SW480 (cell line): ENCODE data around the gene TRIM4.
A peak's percentile ranks its signal among the peaks of the same experiment; 100 is the strongest.
"Not testable (repeated sequence)": the region's sequence is repeated elsewhere in the genome, so short reads cannot be mapped to it uniquely, and the experiment has no call there.

ENCODE experiments used
- DNase-seq: peaks from one replicate; pipeline ENCODE4 v3.0.0-alpha.2; 2016; ENCODE audit warnings: low spot score

The TRIM4 gene

GRCh38 chr7:99920149-99920548 lies 819 bp upstream of the TRIM4 start:
- no peak for DNase-seq

GRCh38 chr7:99919814-99920112 lies 433 bp upstream of the TRIM4 start:
- no peak for DNase-seq

- no peak for DNase-seq
These were observed 8.4 kb downstream of the TRIM4 start for GRCh38 chr7:99910976-99911375.

- no peak for DNase-seq
These were observed 17.7 kb downstream of the TRIM4 start for GRCh38 chr7:99901581-99901980.

- DNase-seq: no peak
These were observed 19.4 kb downstream of the TRIM4 start for GRCh38 chr7:99899830-99900519.

GRCh38 chr7:99898836-99899235 lies 20.5 kb downstream of the TRIM4 start:
- no peak for DNase-seq

- DNase-seq: no peak
These were observed 21.3 kb downstream of the TRIM4 start for GRCh38 chr7:99898023-99898357.

- no peak for DNase-seq
These were observed 21.9 kb downstream of the TRIM4 start for GRCh38 chr7:99897322-99898022.

GRCh38 chr7:99894738-99895137 lies 24.6 kb downstream of the TRIM4 start:
- DNase-seq: no peak

GRCh38 chr7:99893280-99893679 lies 26.1 kb downstream of the TRIM4 start:
- DNase-seq: no peak

GRCh38 chr7:99890348-99890747 lies 29.0 kb downstream of the TRIM4 start:
- not testable (repeated sequence) for DNase-seq

GRCh38 chr7:99888366-99888765 lies 31.0 kb downstream of the TRIM4 start:
- DNase-seq: not testable (repeated sequence)

GRCh38 chr7:99881370-99881769 lies 38.0 kb downstream of the TRIM4 start:
- no peak for DNase-seq

- DNase-seq: no peak
These were observed 42.4 kb downstream of the TRIM4 start, which contains the start of gene OR2AE1 for GRCh38 chr7:99876933-99877332. Gene OR2AE1 (minus strand): TSS chr7:99877033. CDS start chr7:99877033, 0 bp downstream.

GRCh38 chr7:99876491-99876890 lies 42.8 kb downstream of the TRIM4 start:
- peak; percentile 23 for DNase-seq

GRCh38 chr7:99868246-99868645 lies 51.1 kb downstream of the TRIM4 start:
- DNase-seq: no peak

- DNase-seq: not testable (repeated sequence)
These were observed 51.9 kb downstream of the TRIM4 start for GRCh38 chr7:99867477-99867876.

GRCh38 chr7:99863847-99864440 lies 55.4 kb downstream of the TRIM4 start:
- no peak for DNase-seq

- peak; percentile 83 for DNase-seq
These were observed 58.8 kb downstream of the TRIM4 start for GRCh38 chr7:99860281-99861127.

GRCh38 chr7:99855236-99855635 lies 64.1 kb downstream of the TRIM4 start:
- DNase-seq: no peak

- no peak for DNase-seq
These were observed 70.7 kb downstream of the TRIM4 start for GRCh38 chr7:99848420-99849216.

- DNase-seq: no peak
These were observed 75.0 kb downstream of the TRIM4 start for GRCh38 chr7:99844328-99844727.
